LNCaP clone FGC (cell line): ENCODE measurements around the gene SMIM20.
A peak's percentile ranks its signal among the peaks of the same experiment; 100 is the strongest.
"Not testable (repeated sequence)": the region's sequence is repeated elsewhere in the genome, so short reads cannot be mapped to it uniquely, and the experiment has no call there.

Experiments used
- DNase-seq: peaks from one replicate; pipeline ENCODE4 v3.0.0-alpha.2; 2011; ENCODE audit warnings: low read depth
- H3K4me3 ChIP-seq: 2 replicates; pipeline ENCODE4 v1.5.1; 2011; ENCODE audit warnings: mild to moderate bottlenecking, low read depth, low read length, control low read depth
- TF ChIP-seq, protein P1 (sequence below): IDR thresholded peaks from 2 replicates; pipeline ENCODE4 v1.5.1; 2012; ENCODE audit warnings: mild to moderate bottlenecking; ENCODE audit not compliant: control insufficient read depth, insufficient read depth; ENCODE audit errors: extremely low read depth

The SMIM20 gene

DNA sequence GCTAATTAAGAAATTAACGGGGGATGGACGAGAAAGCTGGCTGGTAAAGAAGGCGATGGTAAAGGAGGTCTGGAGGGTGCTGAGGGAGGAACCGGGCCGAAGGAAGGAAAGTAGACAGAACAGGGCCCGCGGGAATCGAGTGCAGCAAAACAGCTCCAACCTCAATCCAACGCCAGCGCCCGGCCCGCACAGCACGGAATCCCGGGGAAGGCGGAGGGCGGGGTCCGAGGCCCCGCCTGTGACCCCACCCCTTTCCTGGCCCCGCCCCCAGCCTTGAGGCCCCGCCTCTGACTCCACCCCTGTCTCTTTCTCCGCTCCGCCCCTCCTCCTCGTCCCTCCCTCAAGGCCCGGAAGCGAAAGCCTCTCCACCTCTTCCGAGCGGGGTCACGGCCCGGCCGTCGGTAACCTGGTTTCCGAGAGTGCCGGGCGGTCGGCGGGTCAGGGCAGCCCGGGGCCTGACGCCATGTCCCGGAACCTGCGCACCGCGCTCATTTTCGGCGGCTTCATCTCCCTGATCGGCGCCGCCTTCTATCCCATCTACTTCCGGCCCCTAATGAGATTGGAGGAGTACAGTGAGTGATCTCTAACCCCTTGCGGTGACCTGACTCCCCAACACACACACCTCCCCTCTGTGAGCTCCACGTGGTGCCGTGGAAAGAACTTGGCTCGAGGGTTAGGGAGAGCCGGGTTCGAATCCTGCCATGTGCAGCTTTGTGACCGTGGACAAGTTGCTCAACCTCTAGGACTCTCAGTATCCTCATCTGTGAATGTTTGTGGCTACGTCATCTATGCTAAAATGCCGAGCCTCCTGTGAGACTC lies at the start of gene SMIM20:
TSS of gene SMIM20 (plus strand) at position 370 of the 819 bp plus-strand sequence. CDS start at position 464, 94 bp downstream.
- peak; percentile 68 for DNase-seq
- H3K4me3 ChIP-seq = peak within 1 kb of the TSS; percentile 85
- TF ChIP-seq, protein P1, sequence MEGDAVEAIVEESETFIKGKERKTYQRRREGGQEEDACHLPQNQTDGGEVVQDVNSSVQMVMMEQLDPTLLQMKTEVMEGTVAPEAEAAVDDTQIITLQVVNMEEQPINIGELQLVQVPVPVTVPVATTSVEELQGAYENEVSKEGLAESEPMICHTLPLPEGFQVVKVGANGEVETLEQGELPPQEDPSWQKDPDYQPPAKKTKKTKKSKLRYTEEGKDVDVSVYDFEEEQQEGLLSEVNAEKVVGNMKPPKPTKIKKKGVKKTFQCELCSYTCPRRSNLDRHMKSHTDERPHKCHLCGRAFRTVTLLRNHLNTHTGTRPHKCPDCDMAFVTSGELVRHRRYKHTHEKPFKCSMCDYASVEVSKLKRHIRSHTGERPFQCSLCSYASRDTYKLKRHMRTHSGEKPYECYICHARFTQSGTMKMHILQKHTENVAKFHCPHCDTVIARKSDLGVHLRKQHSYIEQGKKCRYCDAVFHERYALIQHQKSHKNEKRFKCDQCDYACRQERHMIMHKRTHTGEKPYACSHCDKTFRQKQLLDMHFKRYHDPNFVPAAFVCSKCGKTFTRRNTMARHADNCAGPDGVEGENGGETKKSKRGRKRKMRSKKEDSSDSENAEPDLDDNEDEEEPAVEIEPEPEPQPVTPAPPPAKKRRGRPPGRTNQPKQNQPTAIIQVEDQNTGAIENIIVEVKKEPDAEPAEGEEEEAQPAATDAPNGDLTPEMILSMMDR = no peak

DNA sequence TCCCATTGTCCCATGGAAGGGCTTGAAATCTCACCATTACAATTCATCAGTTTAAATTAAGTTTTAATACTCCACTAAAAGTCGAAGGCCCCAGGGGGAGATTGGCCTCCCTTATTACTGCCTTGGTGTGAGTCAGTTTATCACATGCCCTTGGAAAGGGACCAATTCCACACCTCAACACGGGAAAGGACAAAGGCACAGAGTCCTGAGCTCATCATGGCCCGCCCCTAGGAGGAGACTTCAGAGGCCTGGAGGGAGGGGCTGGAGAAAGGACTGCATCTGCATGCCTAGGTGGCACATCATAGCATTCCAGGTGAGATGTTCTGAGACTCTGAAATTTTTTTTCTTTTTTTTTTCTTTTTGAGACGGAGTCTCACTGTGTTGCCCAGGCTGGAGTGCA lies 48.4 kb upstream of the SMIM20 start:
- TF ChIP-seq, protein P1 = no peak
- no peak overlapping the region for H3K4me3 ChIP-seq
- peak; percentile 64 for DNase-seq

DNA sequence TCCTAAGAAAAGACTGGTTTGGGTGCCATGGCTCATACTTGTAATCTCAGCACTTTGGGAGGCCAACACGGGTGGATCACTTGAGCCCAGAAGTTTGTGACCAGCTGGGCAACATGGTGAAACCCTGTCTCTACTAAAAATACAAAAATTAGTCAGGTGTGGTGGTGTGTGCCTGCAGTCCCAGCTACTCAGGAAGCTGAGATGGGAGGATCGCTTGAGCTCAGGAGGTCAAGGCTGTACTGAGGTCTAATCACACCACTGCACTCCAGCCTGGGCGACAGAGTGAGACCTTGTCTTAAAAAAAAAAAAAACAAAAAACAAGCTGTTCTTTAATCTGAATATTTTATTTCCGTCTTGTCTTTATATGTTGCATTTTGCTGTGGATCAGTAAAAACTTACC lies 47.6 kb upstream of the SMIM20 start:
- DNase-seq, H3K4me3 ChIP-seq: not testable (repeated sequence)

DNA sequence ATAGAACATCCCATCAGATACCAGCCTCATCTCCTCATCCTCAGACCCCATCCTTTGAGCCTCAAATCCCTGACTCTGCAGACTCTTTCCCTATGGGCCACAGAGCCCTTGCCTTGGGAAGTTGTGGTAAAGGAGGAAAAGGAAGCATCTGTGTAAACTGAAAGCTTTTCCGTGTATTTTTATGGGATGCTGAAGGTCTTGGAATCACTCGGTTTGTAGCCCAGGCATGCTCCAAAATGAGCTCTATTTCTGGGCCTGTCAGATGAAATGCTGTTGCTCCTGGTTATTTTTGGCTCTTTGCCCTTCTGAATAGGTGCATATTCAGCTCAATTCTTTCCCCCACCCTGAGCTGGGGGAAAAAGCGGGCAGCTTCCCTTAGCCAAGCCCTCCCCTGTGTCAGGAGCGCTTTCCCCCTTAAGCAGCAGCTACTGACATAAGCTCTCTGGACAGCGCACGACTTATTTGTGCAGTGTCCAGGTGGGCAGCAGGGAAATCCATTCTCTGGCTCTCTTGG lies 46.2 kb upstream of the SMIM20 start:
- TF ChIP-seq, protein P1 = no peak
- no peak overlapping the region for H3K4me3 ChIP-seq
- DNase-seq = no peak

DNA sequence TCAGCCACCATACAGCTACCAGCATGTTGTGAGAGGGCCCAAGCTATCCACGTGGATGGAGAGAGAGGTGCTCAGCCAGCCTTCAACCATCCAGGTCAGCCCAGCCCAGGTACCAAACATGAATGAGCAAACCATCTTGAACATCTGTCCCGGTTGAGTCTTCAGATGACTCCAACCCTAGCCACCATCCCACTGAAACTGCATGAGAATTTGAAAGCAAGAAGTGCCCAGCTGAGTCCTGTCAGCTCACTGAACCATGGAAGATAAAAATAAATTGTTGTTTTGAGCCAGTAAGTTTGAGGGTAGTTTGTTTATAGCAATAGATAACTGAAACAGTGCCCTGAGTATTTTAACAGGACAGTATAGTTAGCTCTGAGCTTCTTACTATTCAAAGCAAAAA lies 43.9 kb upstream of the SMIM20 start:
- H3K4me3 ChIP-seq = no peak overlapping the region
- no peak for DNase-seq
- TF ChIP-seq, protein P1 = no peak

DNA sequence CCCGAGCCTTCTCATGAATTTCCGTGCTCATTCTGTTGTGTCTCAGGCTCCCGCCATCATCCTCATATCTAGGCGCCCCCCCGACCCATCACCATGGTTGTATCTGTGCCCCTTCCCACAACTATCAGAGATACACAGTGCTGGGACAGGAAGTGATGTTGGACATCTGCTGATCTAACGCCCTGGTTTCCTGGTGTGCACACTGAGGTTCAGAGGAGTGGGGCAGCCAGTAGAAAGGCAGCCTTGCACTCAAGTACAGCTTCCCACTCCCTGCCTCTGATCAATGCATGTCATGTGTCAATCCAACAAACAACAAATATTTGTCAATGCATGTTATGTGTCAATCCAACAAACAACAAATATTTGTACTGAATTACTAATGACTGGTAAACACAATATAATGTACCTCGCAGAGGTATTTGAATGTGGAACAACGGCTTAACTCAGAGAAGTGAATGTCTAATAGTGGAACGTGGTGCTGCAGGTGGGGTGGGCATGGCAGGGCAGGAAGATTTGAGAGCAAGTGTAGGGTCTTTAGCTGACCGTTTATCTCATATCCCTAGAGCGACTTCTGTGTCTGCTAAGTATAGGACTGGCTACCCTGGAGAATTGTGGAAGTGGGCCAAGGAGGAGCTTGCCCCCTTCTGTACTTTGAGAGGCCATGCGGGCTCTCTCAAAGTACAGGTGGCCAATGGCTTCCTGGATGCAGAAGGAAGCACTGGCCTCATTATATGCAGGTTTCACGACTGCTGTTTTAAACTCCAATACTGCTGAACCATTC lies 41.0 kb upstream of the SMIM20 start:
- DNase-seq = no peak
- TF ChIP-seq, protein P1 = no peak
- no peak overlapping the region for H3K4me3 ChIP-seq

DNA sequence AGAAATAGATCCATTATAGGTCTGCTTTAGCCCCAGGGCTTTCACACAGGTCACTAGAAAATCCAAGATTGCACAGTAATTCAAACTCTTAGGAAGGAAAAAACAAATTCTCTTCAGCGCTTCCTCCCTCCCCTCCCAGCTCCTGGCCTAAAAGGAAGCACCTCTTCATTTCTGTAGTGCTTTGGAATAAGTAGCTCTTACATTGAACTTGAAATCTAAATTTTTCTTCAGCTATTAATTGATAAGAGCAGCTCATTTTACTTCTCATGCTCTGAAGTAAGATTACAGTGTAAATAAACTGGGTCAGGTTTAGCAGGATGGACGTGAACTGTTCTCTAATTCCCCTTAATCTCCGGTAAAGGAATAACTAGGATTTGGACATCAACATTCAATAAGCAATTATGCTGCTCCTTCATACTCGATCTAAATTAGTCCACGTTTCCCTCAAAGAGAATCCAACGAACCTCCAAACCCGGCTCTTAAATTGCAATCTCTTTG lies 40.3 kb upstream of the SMIM20 start:
- DNase-seq = no peak
- TF ChIP-seq, protein P1 = no peak
- no peak overlapping the region for H3K4me3 ChIP-seq
